Dermis blood vessel endothelial cell (primary cell): ENCODE data around the gene VAV1. TPM values are rescaled to one million over a fixed set of nuclear protein-coding genes. Genes with fewer than 3 reads are reported as not detected.

Source experiments
- DNase-seq: peaks from one replicate; pipeline ENCODE4 v3.0.0; 2010
- total RNA-seq: library from RNA; depleted of rRNA; stranded (reverse); fragments of >200 nt; gene quantifications from 2 replicates; pipeline ENCODE4 v1.2.3, GENCODE V29; 2014

The VAV1 gene
- total RNA-seq, 1 donor from 2014 or later = not detected

GRCh38 chr19:6903446-6903845 lies 130.9 kb downstream of the VAV1 start:
- no peak for DNase-seq

GRCh38 chr19:6906559-6907060 lies 134.1 kb downstream of the VAV1 start:
- DNase-seq = no peak

Other genes starting within 250 kb of the VAV1 start
- 0.34 and 0.60 TPM in 2 replicates for gene TNFSF9, start 241.7 kb upstream of the VAV1 start, total RNA-seq
- gene CD70, start 181.6 kb upstream of the VAV1 start, total RNA-seq = 0.14 TPM in 1 of 2 replicates, not detected in the other
- gene TNFSF14, start 102.5 kb upstream of the VAV1 start, total RNA-seq = not detected in 2 replicates
- gene C3, start 52.1 kb upstream of the VAV1 start, total RNA-seq = 5.4 and 33.5 TPM in 2 replicates
- 56.2 and 59.1 TPM in 2 replicates for gene GPR108, start 35.1 kb upstream of the VAV1 start, total RNA-seq
- 35.5 and 40.7 TPM in 2 replicates for gene TRIP10, start 33.0 kb upstream of the VAV1 start, total RNA-seq
- 6.0 and 6.3 TPM in 2 replicates for gene SH2D3A, start 5.3 kb upstream of the VAV1 start, total RNA-seq
- not detected in 2 replicates for gene ADGRE1, start 114.9 kb downstream of the VAV1 start, total RNA-seq
- gene MBD3L2B, start 248.7 kb downstream of the VAV1 start, total RNA-seq = not detected in 2 replicates